Muscle layer of duodenum (tissue), 2 donors: ENCODE measurements around the gene ZKSCAN7.
"Not testable (repeated sequence)": the region's sequence is repeated elsewhere in the genome, so short reads cannot be mapped to it uniquely, and the experiment has no call there.

ENCODE experiments used
- H3K27ac ChIP-seq: one replicate; pipeline ENCODE4 v1.7.0; 2013; ENCODE audit warnings: mild to moderate bottlenecking, low read length
- H3K27me3 ChIP-seq: one replicate; pipeline ENCODE4 v1.7.0; 2013; ENCODE audit warnings: low read depth, mild to moderate bottlenecking, control low read depth, low read length
- H3K36me3 ChIP-seq, 2 donors: one replicate each; pipeline ENCODE4 v1.7.0; 2013; ENCODE audit warnings: low read length in 2 of 2, control low read depth in 1 of 2, mild to moderate bottlenecking in 1 of 2; ENCODE audit not compliant: insufficient read depth in 2 of 2, control insufficient read depth in 1 of 2
- H3K4me1 ChIP-seq, 2 donors: one replicate each; pipeline ENCODE4 v1.7.0; 2013; ENCODE audit warnings: low read length in 2 of 2, mild to moderate bottlenecking in 2 of 2, control low read depth in 1 of 2, moderate library complexity in 1 of 2; ENCODE audit not compliant: insufficient read depth in 2 of 2, control insufficient read depth in 1 of 2
- H3K4me3 ChIP-seq, 2 donors: one replicate each; pipeline ENCODE4 v1.7.0; 2013; ENCODE audit warnings: low read length in 2 of 2, low read depth in 1 of 2, mild to moderate bottlenecking in 1 of 2
- H3K9me3 ChIP-seq, 2 donors: one replicate each; pipeline ENCODE4 v1.7.0; 2013; ENCODE audit warnings: low read length in 2 of 2, control low read depth in 1 of 2, mild to moderate bottlenecking in 1 of 2; ENCODE audit not compliant: control insufficient read depth in 1 of 2
- donor health status: healthy.

The ZKSCAN7 gene

DNA sequence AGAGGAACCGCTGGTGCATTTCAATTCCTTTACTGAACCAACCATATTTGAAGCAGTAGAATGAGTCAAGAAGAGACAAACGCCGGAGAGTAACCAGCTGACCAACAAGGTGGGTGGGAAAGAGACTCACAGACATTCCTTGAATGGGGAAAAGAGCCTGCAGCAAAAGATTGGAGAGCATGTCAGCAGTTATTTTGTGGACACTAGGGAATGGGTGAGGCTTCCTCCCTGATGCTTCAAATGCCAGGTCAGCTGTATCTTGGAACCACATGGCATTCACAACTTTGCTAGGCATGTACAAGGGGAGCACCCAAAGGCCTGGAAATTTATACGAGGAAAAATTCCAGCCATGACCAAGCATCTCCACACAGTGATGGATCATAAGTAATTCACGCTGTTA, 29.9 kb upstream of the ZKSCAN7 start:
- Histone ChIP-seq H3K4me1 (no peaks in the 10 kb centered on the region), H3K27me3 (no peaks in the 10 kb centered on the region), H3K36me3 (no peaks in the 10 kb centered on the region), H3K4me3 (no peak overlapping the region), H3K27ac (no peak overlapping the region), H3K9me3 (no peaks in the 10 kb centered on the region)

DNA sequence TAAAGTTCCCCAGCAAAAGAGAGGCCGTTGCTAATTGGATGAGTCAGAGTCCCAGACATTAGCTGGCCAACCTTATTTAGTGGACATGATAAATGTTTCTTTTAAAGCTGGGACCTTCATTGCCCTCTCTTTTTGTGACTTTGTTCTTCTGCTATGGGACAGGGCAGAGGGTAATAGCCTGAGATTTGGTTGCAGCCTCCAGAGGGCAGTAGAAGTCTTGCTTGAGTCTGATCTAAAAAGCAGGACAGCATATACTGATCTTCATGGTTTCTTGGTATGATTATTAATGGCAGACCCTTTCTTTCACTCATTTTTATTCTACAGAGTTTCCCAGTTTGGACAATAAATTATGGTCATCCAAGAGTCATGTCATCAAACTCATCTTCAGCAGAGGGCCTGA, 25.1 kb upstream of the ZKSCAN7 start:
- H3K36me3 ChIP-seq, result no peaks in the 10 kb centered on the region
- no peaks in the 10 kb centered on the region for H3K4me1 ChIP-seq
- H3K4me3 ChIP-seq, result no peak overlapping the region
- H3K9me3 ChIP-seq, result no peaks in the 10 kb centered on the region
- no peak overlapping the region for H3K27ac ChIP-seq
- H3K27me3 ChIP-seq, result no peaks in the 10 kb centered on the region

DNA sequence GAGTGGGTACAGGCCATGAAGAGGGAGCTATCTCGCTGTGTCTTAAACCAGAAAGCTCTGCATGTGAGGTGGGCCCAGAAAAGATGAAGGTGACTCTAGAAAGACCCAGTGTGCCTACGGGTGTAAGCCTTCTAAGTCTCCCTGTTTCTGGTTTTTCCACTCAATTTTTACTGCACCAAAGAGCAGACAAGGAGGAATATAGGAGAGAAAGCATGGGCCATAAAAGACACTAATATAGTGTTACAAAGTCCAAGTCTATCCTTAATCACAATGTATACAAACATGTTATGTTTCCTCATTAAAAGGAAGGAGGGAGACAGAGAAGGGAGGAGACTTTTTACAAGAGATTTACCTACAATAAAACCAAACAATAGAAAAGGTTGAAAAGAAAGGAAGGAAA, 24.1 kb upstream of the ZKSCAN7 start:
- no peaks in the 10 kb centered on the region for H3K9me3 ChIP-seq
- H3K27ac ChIP-seq, result no peak overlapping the region
- no peaks in the 10 kb centered on the region for H3K4me1 ChIP-seq
- H3K27me3 ChIP-seq, result no peaks in the 10 kb centered on the region
- H3K36me3 ChIP-seq, result no peaks in the 10 kb centered on the region
- H3K4me3 ChIP-seq, result no peak overlapping the region

DNA sequence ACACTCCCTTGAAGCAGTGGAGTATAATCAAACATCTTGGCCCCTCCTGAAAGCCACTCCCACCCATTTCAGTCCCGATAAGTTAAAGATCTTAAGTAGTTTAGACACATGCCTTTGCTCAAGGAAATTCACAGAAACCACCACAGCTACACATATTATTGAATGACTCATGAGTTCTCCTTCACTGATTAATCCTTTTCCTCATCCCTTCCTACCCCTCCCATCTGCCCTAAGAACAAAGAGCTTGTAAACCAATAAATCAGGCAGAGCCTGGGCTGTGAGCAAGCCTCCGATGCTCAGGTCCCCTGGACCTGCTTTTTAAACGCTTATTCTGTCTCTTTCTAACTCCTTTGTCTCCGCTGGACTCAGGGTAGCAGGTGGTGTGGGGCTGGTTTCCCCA, 20.3 kb upstream of the ZKSCAN7 start:
- H3K27me3 ChIP-seq, result not testable (repeated sequence)

DNA sequence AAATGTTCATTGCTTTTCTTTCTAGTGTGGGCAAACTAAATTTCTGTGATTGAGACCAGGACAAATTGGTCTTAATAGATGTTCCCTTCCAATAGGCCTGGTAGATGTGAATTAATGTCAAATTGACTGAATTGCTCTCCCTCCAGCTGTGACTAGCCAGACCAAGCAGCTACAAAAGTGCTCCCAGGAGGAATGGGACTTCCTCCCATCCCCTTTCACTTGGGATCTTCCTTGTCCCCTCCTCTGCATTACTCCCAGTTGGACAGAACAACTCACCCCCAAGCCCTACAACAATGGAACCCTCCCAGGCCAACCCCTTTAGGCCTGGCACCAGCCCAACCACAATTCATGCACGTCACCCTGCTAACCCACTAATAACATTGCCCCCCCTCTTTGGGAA, 19.6 kb upstream of the ZKSCAN7 start:
- Histone ChIP-seq H3K4me1 (no peaks in the 10 kb centered on the region), H3K4me3 (no peak overlapping the region), H3K27me3 (no peaks in the 10 kb centered on the region), H3K9me3 (no peaks in the 10 kb centered on the region), H3K27ac (no peak overlapping the region), H3K36me3 (no peaks in the 10 kb centered on the region)

More for the DNA sequence above, 20.3 kb upstream of the ZKSCAN7 start:
- H3K4me1 ChIP-seq, H3K9me3 ChIP-seq, H3K4me3 ChIP-seq, H3K36me3 ChIP-seq, H3K27ac ChIP-seq: not testable (repeated sequence)

DNA sequence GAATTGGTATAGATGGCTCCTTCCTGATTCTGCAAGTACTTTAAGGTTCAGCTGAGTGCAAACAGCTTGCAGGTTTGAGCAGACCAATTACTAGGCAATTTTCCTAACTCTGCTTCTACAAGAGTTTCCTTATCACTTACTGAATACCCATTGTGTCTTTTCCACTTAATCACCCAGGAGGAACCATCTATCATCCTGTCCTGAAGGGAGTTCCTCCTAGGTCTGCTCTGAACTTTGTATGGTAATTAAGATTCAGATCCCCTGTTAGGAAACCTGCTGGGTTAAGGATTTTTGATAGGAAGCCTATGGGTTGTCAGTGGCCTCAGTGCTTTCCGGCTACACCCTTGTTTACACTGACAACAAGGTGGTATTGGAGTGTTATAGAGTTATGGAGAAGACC, 10.2 kb upstream of the ZKSCAN7 start:
- not testable (repeated sequence) for H3K4me3 ChIP-seq, H3K27me3 ChIP-seq, H3K9me3 ChIP-seq, H3K4me1 ChIP-seq, H3K27ac ChIP-seq, H3K36me3 ChIP-seq

DNA sequence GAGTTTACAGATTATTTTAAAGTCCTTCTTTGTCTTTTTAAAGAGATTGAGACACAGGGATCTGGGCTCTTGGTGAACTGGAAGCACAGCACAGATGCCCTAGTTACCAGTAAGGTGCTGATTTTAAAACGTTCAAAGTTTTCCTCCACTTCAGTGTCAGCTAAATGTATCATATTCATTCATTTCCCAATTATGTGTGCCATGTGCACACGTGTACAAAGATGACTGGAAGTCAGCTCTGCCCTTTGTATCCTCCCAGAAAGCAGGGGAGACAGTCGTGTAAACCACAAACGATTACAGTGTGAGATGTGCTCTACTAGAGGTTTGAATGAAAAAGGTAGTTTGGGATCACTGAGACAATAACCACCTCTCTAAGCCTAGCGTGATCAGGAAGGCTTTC, 730 bp downstream of the ZKSCAN7 start:
- peaks cover 9 to 30% of the 10 kb centered on the region in 2 donors for H3K36me3 ChIP-seq
- peak overlapping the region; percentile 6 for H3K27ac ChIP-seq
- H3K27me3 ChIP-seq, result no peaks in the 10 kb centered on the region
- H3K4me1 ChIP-seq, result peaks cover 5 to 11% of the 10 kb centered on the region in 2 donors
- no peaks in the 10 kb centered on the region for H3K9me3 ChIP-seq
- H3K4me3 ChIP-seq, result peak overlapping the region; percentile 87 to 93

DNA sequence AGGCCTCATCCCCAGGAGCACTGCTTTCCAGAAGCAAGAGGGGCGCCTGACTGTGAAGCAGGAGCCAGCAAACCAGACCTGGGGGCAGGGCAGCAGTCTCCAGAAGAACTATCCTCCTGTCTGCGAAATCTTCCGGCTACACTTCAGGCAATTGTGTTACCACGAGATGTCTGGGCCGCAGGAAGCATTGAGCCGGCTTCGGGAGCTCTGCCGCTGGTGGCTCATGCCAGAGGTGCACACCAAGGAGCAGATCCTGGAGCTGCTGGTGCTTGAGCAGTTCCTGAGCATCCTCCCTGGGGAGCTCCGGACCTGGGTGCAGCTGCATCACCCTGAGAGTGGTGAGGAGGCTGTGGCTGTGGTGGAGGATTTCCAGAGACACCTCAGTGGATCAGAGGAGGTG, 2.1 kb downstream of the ZKSCAN7 start:
- Histone ChIP-seq H3K27ac (no peak overlapping the region), H3K4me1 (peaks cover 5 to 11% of the 10 kb centered on the region in 2 donors), H3K36me3 (peaks cover 9 to 44% of the 10 kb centered on the region in 2 donors), H3K4me3 (no peak overlapping the region), H3K9me3 (no peaks in the 10 kb centered on the region), H3K27me3 (no peaks in the 10 kb centered on the region)

DNA sequence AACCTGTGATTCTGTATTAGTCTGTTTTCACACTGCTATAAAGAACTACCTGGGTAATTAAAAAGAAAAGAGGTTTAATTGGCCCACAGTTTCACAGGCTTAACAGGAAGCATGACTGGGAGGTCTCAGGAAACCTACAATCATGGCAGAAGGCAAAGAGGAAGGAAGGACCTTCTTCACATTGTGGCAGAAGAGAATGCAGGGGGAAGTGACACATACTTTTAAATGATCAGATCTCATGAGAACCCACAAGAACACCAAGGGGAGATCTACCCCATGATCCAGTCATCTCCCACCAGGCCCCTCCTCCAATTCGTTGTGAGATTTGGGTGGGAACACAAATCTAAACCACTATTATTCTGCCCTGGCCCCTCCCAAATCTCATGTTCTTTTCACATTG, 6.1 kb downstream of the ZKSCAN7 start:
- peaks cover 17 to 55% of the 10 kb centered on the region in 2 donors for H3K36me3 ChIP-seq
- H3K4me3 ChIP-seq, result no peak overlapping the region
- H3K27me3 ChIP-seq, result no peaks in the 10 kb centered on the region
- H3K4me1 ChIP-seq, result peaks cover 0 to 6% of the 10 kb centered on the region in 2 donors
- no peak overlapping the region for H3K27ac ChIP-seq
- H3K9me3 ChIP-seq, result no peaks in the 10 kb centered on the region

DNA sequence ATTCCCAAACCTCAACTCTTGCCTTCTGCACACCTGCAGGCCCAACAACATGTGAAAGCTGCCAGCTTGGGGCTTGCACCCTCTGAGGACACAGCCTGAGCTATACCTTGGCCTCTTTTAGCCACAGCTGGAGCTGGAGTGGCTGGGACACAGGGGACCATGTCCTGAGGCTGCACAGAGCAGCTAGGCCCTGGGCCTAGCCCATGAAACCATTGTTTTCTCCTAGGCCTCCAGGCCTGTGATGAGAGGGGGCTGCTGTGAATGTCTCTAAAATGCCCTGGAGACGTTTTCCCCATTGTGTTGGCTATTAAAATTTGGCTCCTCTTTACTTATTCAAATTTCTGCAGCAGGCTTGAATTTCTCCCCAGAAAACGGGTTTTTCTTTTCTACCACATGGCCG, 7.2 kb downstream of the ZKSCAN7 start:
- Histone ChIP-seq H3K4me3 (no peak overlapping the region), H3K27ac (no peak overlapping the region), H3K9me3 (no peaks in the 10 kb centered on the region), H3K27me3 (no peaks in the 10 kb centered on the region), H3K36me3 (peaks cover 17 to 57% of the 10 kb centered on the region in 2 donors), H3K4me1 (no peaks in the 10 kb centered on the region)

DNA sequence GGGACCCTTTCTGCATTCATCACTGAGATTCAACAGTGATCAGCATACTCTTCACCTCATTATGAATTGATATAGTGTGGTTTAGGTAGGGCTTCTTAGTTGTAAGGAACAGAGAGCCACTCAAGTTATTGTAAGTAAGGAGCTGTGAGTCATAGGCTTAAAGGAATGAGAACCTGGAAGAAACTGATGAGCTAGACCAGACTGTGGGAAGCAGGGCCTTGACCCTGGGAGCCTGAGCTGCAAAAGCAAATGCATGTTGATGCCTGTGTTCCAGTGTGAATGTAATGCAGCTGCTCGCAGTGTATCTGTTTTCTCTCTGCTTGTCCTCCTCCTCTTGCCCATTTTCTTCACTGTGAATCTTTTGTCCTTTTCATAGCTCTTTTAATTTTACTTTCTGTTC, 13.6 kb downstream of the ZKSCAN7 start:
- Histone ChIP-seq H3K4me3 (peak overlapping the region in 1 of 2 donors; percentile 27), H3K27me3 (no peaks in the 10 kb centered on the region), H3K27ac (no peak overlapping the region), H3K36me3 (peaks cover 36 to 70% of the 10 kb centered on the region in 2 donors), H3K9me3 (peaks cover 23 to 27% of the 10 kb centered on the region in 2 donors), H3K4me1 (no peaks in the 10 kb centered on the region)

DNA sequence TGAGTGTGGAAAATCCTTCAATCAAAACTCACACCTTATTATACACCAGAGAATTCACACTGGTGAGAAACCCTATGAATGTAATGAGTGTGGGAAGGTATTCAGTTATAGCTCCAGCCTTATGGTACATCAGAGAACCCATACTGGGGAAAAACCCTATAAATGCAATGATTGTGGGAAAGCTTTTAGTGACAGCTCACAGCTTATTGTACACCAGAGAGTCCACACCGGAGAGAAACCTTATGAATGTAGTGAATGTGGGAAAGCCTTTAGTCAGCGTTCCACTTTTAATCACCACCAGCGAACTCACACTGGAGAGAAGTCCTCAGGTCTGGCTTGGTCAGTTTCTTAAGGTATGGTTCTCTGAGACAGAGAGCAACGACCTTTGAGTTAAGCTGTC, 16.0 kb downstream of the ZKSCAN7 start:
- Histone ChIP-seq H3K36me3 (peaks cover 27 to 62% of the 10 kb centered on the region in 2 donors), H3K9me3 (peaks cover 23 to 27% of the 10 kb centered on the region in 2 donors), H3K4me1 (no peaks in the 10 kb centered on the region), H3K27me3 (no peaks in the 10 kb centered on the region), H3K27ac (no peak overlapping the region), H3K4me3 (peak overlapping the region in 1 of 2 donors; percentile 22)
